Suprapubic skin (tissue), 4 donors: ENCODE measurements around the gene ALX3. TPM values are rescaled to one million over a fixed set of nuclear protein-coding genes. Genes with fewer than 3 reads are reported as not detected.

Experiments
- DNase-seq, 2 donors: peaks; one replicate each; pipeline ENCODE4 v3.0.0-alpha.2; 2019; ENCODE audit warnings: low spot score in 2 of 2
- H3K27ac ChIP-seq: fragments of 200-600 bp; sonication (generic); one replicate; pipeline ENCODE4 v1.5.1; 2019
- H3K27me3 ChIP-seq: fragments of 200-600 bp; sonication (generic); one replicate; pipeline ENCODE4 v1.5.1; 2019
- H3K36me3 ChIP-seq: fragments of 200-600 bp; sonication (generic); one replicate; pipeline ENCODE4 v1.5.1; 2019
- H3K4me1 ChIP-seq: fragments of 200-600 bp; sonication (generic); one replicate; pipeline ENCODE4 v1.5.1; 2019
- H3K4me3 ChIP-seq: fragments of 200-600 bp; sonication (generic); one replicate; pipeline ENCODE4 v1.5.1; 2019; ENCODE audit warnings: mild to moderate bottlenecking
- H3K9me3 ChIP-seq: fragments of 200-600 bp; sonication (generic); one replicate; pipeline ENCODE4 v1.5.1; 2019
- CTCF ChIP-seq, 2 donors: fragments of 200-600 bp in 1 of 2; fragments of 450-650 bp in 1 of 2; sonication (generic) in 1 of 2; IDR thresholded peaks; one replicate each; pipeline ENCODE4 v1.5.1; 2016 to 2019; ENCODE audit warnings: antibody characterized with exemption in 2 of 2, mild to moderate bottlenecking in 1 of 2, moderate library complexity in 1 of 2
- EP300 ChIP-seq: sonication (generic); formaldehyde crosslinking; IDR thresholded peaks from one replicate; pipeline ENCODE4 v1.6.1; 2017; ENCODE audit warnings: antibody characterized with exemption
- POLR2A ChIP-seq, 2 donors: fragments of 450-650 bp; IDR thresholded peaks; one replicate each; pipeline ENCODE4 v1.6.1; 2017; ENCODE audit warnings: antibody characterized with exemption in 2 of 2, mild to moderate bottlenecking in 2 of 2, moderate library complexity in 2 of 2
- POLR2AphosphoS5 ChIP-seq, 3 donors: sonication (generic); formaldehyde crosslinking; IDR thresholded peaks; one replicate each; pipeline ENCODE4 v1.6.1; 2017; ENCODE audit warnings: antibody characterized with exemption in 3 of 3
- whole genome bisulfite sequencing: methylation state at CpG from one replicate; pipeline ENCODE4 v1.1.5; 2018; 5-methylcytosine and 5-hydroxymethylcytosine counted together
- total RNA-seq, 4 donors: library from RNA; depleted of rRNA; stranded (reverse); fragments of >200 nt; gene quantifications; one replicate each; pipeline ENCODE4 v1.1.0, GENCODE V29; 2016

The ALX3 gene
- total RNA-seq, 4 donors from 2014 or later: 0.49 to 0.60 TPM; not detected in 2

- Histone ChIP-seq H3K4me1 (peaks cover 14% of the 10 kb centered on the region), H3K9me3 (no peaks in the 10 kb centered on the region), H3K27ac (no peak overlapping the region), H3K27me3 (no peaks in the 10 kb centered on the region), H3K36me3 (peaks cover 70% of the 10 kb centered on the region), H3K4me3 (no peak overlapping the region)
- no peak for DNase-seq
- no peak for TF ChIP-seq POLR2A (IDR thresholded peaks at IDR 0.05)
- no peak for TF ChIP-seq CTCF (IDR thresholded peaks at IDR 0.05)
- no peak for TF ChIP-seq POLR2AphosphoS5 (IDR thresholded peaks at IDR 0.05)
- no peak for TF ChIP-seq EP300
- WGBS: 78% methylated on average over 4 of the region's 4 CpGs
These were observed 30.8 kb downstream of the ALX3 start for GRCh38 chr1:110039641-110040040.

- Histone ChIP-seq H3K4me1 (peaks cover 20% of the 10 kb centered on the region), H3K4me3 (no peak overlapping the region), H3K27me3 (no peaks in the 10 kb centered on the region), H3K9me3 (no peaks in the 10 kb centered on the region), H3K27ac (no peak overlapping the region), H3K36me3 (peaks cover 56% of the 10 kb centered on the region)
- TF ChIP-seq CTCF (IDR thresholded peaks at IDR 0.05) (no peak), EP300 (no peak)
- 88% methylated on average over 5 of the region's 5 CpGs for WGBS
- DNase-seq: no peak
These were observed 32.2 kb downstream of the ALX3 start for GRCh38 chr1:110038271-110038670.

- 4% methylated on average over 16 of the region's 16 CpGs for WGBS
These were observed 35.2 kb downstream of the ALX3 start for GRCh38 chr1:110035236-110035752.

GRCh38 chr1:110034451-110035235 lies 35.8 kb downstream of the ALX3 start, which contains the start of gene STRIP1:
STRIP1 (plus strand) TSS chr1:110034624; CDS start chr1:110034638, 14 bp downstream.
- Histone ChIP-seq H3K27ac (peak within 1 kb of the TSS; percentile 90), H3K27me3 (no peaks in the 10 kb centered on the region), H3K4me3 (peak within 1 kb of the TSS; percentile 95), H3K36me3 (peaks cover 22% of the 10 kb centered on the region), H3K9me3 (no peaks in the 10 kb centered on the region), H3K4me1 (peaks cover 20% of the 10 kb centered on the region)
- DNase-seq: peak; percentile 95 to 96
- under 1% methylated on average over 37 of the region's 66 CpGs for WGBS
- peak in 2 of 3 donors; percentile 85 to 88 for TF ChIP-seq POLR2AphosphoS5 (IDR thresholded peaks at IDR 0.05)
- no peak for TF ChIP-seq EP300
- peak in 1 of 2 donors; percentile 65 for TF ChIP-seq POLR2A (IDR thresholded peaks at IDR 0.05)

More at GRCh38 chr1:110035236-110035752, 35.2 kb downstream of the ALX3 start:
- Histone ChIP-seq H3K4me1 (peaks cover 20% of the 10 kb centered on the region), H3K27ac (peak overlapping the region; percentile 90), H3K27me3 (no peaks in the 10 kb centered on the region), H3K9me3 (no peaks in the 10 kb centered on the region), H3K36me3 (peaks cover 28% of the 10 kb centered on the region), H3K4me3 (peak overlapping the region; percentile 95)
- TF ChIP-seq POLR2A (IDR thresholded peaks at IDR 0.05): no peak
- no peak for TF ChIP-seq EP300
- TF ChIP-seq CTCF (IDR thresholded peaks at IDR 0.05): no peak
- TF ChIP-seq POLR2AphosphoS5 (IDR thresholded peaks at IDR 0.05): no peak
- no peak for DNase-seq

- Histone ChIP-seq H3K4me1 (peaks cover 23% of the 10 kb centered on the region), H3K36me3 (peaks cover 16% of the 10 kb centered on the region), H3K4me3 (peak overlapping the region; percentile 95), H3K9me3 (no peaks in the 10 kb centered on the region), H3K27ac (peak overlapping the region; percentile 90), H3K27me3 (no peaks in the 10 kb centered on the region)
- TF ChIP-seq POLR2A (IDR thresholded peaks at IDR 0.05) (no peak), CTCF (IDR thresholded peaks at IDR 0.05) (no peak), POLR2AphosphoS5 (IDR thresholded peaks at IDR 0.05) (no peak)
- no peak for DNase-seq
- 47% methylated on average over 4 of the region's 4 CpGs for WGBS
These were observed 36.4 kb downstream of the ALX3 start for GRCh38 chr1:110034040-110034450.
